GM12891 (cell line): ENCODE results near the gene GALK2.

Source experiments
- POLR2A ChIP-seq: IDR thresholded peaks from 2 replicates; pipeline ENCODE4 v1.6.1; 2011; ENCODE audit warnings: low read depth, low read length, control low read depth
- POLR2AphosphoS5 ChIP-seq: IDR thresholded peaks from 2 replicates; pipeline ENCODE4 v1.6.1; 2011; ENCODE audit warnings: low read depth, low read length, control low read depth
- TAF1 ChIP-seq: IDR thresholded peaks from 2 replicates; pipeline ENCODE4 v1.6.1; 2011; ENCODE audit warnings: low read depth, low read length, control low read depth

DNA sequence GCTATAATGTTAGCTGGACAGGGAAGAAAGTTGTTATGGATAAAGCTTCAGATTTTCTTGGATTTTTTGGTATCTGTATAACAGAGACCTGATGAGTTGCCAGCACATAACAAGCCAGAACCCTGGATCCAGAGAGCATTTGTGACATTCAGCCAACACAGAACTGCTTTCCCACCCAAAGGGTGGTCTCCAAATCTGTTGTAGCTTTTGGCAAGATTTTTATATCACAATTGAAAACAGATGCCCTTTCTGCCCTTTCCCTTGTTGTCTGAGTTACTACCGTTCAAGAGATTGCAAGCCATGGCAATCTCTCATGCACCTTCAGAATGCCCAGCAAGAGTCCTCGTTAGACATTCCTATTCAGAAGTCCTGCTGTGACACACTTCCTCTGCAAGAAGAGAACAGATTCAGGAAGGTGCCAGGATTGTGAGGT lies 145.4 kb downstream of the GALK2 start:
- TF ChIP-seq POLR2A (no peak), POLR2AphosphoS5 (no peak), TAF1 (no peak)
